Neuron (in vitro differentiated cells): ENCODE data around the gene ZFP36L1.

Experiments
- H2AFZ ChIP-seq: one replicate; pipeline ENCODE4 v1.6.1; 2013; ENCODE audit warnings: low read depth, mild to moderate bottlenecking, inconsistent platforms, low read length, moderate library complexity
- H3K27me3 ChIP-seq: one replicate; pipeline ENCODE4 v1.6.1; 2013; ENCODE audit warnings: low read length; ENCODE audit not compliant: insufficient read depth
- H3K36me3 ChIP-seq: one replicate; pipeline ENCODE4 v1.6.1; 2013; ENCODE audit warnings: low read length; ENCODE audit not compliant: insufficient read depth
- H3K4me1 ChIP-seq: one replicate; pipeline ENCODE4 v1.6.1; 2013; ENCODE audit warnings: low read length; ENCODE audit not compliant: insufficient read depth
- H3K4me3 ChIP-seq: 2 replicates; pipeline ENCODE4 v1.5.1; 2013; ENCODE audit warnings: mild to moderate bottlenecking, low read length, moderate library complexity
- H3K9me3 ChIP-seq: one replicate; pipeline ENCODE4 v1.6.1; 2013; ENCODE audit warnings: low read length

Gene ZFP36L1

DNA sequence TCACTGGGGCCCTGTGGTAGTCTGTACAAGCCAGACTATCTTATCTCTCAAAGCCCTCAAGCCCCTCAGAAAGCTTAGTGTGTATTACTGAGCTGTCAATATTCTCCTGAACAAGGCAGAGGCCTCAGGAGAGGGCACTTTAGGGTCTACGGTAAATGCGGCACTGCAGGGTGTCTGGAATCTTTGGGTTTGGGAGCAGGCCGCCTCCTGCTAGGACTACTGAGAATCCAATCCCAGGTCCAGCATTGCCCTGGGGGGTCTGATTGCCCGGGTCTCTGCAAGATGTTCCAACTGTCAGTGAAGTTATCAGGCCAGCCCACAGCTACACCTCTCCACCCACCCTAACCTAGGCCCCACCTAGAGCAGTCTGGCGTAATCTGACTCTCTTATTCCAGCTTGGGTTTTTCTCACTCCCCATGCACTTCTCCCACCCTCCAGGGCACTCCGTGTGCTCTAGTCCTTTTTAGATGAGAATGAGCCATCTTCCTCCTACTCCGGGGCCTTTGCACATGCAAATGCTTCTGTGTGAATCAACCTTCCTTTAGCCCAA, 4.3 kb upstream of the ZFP36L1 start:
- peaks cover 16% of the 10 kb centered on the region for H3K4me1 ChIP-seq
- H3K9me3 ChIP-seq = peaks cover 2% of the 10 kb centered on the region
- no peak overlapping the region for H3K4me3 ChIP-seq
- no peaks in the 10 kb centered on the region for H3K27me3 ChIP-seq
- H2AFZ ChIP-seq = no peak overlapping the region
- H3K36me3 ChIP-seq = no peaks in the 10 kb centered on the region

DNA sequence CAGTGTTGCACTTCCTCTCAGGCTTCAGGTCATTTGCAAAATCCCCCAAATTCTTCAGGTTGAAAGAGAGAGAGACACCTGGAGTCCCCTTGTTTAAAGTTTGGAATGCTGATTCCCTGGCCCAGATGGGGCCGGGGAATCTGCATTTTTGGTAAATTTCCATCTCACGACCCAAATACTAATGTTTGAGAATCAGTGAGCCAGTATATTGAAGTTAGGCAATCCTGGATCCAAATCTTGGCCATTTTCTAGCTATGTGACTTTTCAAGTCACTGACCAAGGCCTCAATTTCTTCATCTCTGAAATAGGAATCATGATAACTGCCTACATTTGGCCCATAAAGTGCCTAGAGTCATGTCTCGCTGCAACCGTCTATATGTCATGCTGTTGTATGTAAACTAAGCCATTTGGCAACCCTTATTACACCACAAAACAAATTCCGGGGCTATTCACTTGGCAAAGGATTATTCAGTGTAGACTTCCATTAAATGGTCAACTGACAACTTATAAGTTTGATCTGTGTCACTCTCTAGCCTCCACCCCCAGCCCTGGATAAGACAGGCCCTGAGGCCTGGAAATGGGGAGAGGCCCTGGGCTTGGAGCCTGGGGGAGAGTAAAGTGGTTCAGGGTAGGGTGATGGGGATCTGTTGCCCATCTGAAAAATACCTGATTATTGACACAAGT, 3.7 kb upstream of the ZFP36L1 start:
- Histone ChIP-seq H3K4me3 (peak overlapping the region; percentile 99), H3K36me3 (peaks cover under 1% of the 10 kb centered on the region), H2AFZ (peak overlapping the region; percentile 85), H3K9me3 (peaks cover 2% of the 10 kb centered on the region), H3K4me1 (peaks cover 19% of the 10 kb centered on the region), H3K27me3 (no peaks in the 10 kb centered on the region)

DNA sequence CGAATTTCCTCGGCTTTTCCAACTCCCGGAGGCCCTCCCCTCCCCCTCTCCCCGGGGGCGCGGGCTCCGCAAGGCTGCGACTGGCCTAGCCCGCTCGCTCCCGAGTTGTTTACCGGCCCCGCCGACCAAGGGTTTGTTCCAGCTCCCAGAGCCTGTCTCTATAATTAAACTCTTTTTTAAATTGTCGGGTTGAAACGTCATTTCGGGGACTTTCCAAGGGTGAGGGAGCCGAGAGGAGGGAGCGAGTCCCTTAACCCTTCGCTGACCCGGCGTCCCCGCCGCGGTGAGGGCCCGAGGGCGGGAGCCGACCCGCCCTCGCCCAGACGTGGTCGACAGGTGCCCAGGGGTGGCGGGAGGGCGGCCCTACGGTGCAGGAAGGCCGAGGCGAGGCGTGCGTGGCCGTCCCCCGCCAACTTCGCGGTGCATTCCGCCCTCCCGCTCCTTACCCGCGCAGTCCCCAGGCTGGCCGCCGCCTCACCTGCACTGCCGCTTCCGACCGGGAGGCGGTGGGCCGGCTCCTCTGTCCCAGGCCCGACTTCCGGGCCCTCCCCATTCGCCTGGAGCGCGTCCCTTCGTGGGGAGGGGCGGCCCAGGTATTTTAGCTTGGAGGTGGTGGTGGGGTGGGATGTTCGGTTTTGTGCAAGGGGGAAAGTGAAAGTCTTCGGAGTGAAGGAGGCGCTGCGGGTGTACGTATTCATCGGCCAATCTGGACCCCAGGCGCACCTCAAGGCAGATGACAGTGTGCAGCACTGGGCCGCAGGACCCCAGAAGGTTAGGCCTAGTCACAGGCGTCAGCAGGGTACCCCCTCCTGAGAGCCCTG, 2.9 kb upstream of the ZFP36L1 start:
- Histone ChIP-seq H3K27me3 (no peaks in the 10 kb centered on the region), H3K36me3 (peaks cover 7% of the 10 kb centered on the region), H3K9me3 (peaks cover 2% of the 10 kb centered on the region), H3K4me1 (peaks cover 19% of the 10 kb centered on the region), H2AFZ (peak overlapping the region; percentile 85), H3K4me3 (peak overlapping the region; percentile 99)

DNA sequence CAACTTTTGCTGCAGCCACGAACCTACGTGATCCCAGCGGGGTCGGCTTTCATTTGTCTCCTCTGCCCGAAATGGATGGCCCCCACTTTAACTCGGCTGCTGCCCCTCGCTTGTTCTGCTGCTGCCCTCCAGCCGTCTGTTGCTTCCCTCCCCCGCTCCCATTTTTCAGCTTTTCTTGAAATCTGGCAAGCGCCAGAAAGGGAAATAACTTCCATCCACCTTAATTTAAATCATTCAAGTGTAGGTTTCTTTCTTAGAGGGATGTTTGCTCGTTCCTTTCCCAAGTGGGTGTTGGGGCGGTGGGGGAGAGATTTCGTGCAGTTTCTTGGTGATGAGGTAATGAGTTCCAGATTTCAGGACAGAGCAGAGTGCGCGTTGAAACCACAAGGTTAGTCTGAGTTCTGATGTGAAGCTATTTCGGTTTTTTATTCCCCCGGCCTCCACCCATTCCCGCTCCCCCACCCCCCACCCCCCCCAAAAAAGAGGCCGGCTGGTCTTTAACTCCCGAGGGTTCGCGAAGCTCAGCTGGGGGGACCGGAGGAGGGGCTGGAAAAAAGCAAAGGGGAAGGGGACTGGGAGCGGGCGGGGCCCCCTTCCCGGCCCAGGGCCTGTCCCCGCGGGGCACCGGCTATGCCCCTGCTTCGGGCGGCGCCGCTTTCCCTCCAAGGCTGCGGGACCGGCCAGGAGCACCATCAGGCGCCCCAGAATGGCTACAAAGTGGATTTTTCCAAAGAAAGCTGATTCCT, 2.2 kb upstream of the ZFP36L1 start:
- peaks cover 14% of the 10 kb centered on the region for H3K36me3 ChIP-seq
- no peak overlapping the region for H2AFZ ChIP-seq
- H3K4me3 ChIP-seq = peak overlapping the region; percentile 99
- no peaks in the 10 kb centered on the region for H3K27me3 ChIP-seq
- H3K9me3 ChIP-seq = no peaks in the 10 kb centered on the region
- H3K4me1 ChIP-seq = peaks cover 24% of the 10 kb centered on the region

DNA sequence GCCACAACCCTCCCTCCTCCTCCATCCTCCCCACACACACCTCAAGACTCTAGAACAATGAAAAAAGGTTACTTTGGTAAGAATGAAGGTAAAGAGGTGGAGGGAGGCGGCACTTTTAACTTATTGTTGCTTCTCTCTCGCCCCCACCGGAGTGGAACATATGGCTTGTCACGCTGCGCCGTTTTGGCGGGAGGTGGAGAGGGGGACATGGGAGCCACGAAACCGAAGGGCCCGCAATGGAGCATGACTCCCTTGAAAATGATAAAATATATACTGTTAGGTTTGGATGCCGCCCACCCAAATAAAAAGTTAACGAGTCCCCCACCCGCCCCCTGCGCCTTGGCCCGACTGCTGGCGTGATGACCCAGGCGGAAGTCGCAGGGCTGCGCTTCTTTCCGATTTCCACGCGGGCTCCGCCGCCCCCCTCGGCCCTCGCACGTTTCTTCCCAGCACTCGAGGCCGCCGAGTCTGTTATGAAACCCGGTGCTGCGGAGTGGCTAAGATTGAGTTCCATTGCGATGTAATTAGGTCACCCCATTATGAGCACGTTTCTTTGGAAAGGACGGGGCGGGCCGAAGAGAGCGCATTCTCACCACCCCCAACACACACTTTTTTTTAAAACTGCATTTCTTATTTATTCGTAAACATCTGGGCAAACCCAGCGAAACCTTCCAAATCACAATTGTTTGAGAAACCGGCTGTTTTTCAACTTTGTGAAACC, 1.4 kb upstream of the ZFP36L1 start:
- H3K9me3 ChIP-seq = no peaks in the 10 kb centered on the region
- no peak overlapping the region for H2AFZ ChIP-seq
- peak overlapping the region; percentile 99 for H3K4me3 ChIP-seq
- H3K36me3 ChIP-seq = peaks cover 22% of the 10 kb centered on the region
- no peaks in the 10 kb centered on the region for H3K27me3 ChIP-seq
- H3K4me1 ChIP-seq = peaks cover 31% of the 10 kb centered on the region

DNA sequence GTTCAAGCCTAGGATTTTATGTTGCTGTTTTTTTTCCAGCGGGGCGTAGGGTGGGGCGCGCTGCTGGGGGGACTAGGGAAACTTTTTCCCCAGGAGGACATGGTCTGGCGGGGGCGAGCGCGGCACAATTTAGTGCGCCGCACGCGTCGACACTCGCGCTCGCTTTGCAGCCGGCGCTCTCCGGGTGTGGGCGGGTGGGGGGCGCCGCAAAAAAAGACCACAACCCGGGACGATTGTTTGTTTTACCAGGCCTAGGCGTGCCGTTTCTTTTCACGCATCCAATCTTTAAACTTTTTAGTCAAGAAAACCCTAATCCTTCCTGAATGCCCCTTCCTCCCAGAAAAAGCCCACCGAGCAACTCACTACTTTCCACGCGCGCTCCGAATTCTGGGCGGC, 865 bp upstream of the ZFP36L1 start:
- no peaks in the 10 kb centered on the region for H3K27me3 ChIP-seq

DNA sequence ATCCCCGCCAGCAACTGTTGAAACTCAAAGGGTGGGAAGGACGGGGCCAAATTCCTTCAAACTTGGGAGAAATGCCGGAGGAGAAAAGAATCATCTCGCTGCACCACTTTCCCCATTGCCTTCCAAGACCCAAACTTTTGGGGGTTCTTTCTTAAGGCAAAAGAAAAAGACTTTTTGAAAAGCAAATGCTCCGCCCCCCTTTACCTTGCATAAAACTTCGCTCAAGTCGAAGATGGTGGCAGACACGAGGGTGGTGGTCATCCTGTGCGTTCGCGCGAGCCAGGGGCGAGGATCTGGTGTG, 239 bp downstream of the ZFP36L1 start:
- Histone ChIP-seq H3K9me3 (no peaks in the 10 kb centered on the region), H3K4me1 (peaks cover 42% of the 10 kb centered on the region), H3K27me3 (no peaks in the 10 kb centered on the region), H3K4me3 (peak overlapping the region; percentile 99), H3K36me3 (peaks cover 36% of the 10 kb centered on the region), H2AFZ (no peak overlapping the region)

More for the DNA sequence above, 865 bp upstream of the ZFP36L1 start:
- H3K36me3 ChIP-seq = peaks cover 27% of the 10 kb centered on the region
- no peak overlapping the region for H2AFZ ChIP-seq
- peak overlapping the region; percentile 99 for H3K4me3 ChIP-seq
- peaks cover 36% of the 10 kb centered on the region for H3K4me1 ChIP-seq
- no peaks in the 10 kb centered on the region for H3K9me3 ChIP-seq

DNA sequence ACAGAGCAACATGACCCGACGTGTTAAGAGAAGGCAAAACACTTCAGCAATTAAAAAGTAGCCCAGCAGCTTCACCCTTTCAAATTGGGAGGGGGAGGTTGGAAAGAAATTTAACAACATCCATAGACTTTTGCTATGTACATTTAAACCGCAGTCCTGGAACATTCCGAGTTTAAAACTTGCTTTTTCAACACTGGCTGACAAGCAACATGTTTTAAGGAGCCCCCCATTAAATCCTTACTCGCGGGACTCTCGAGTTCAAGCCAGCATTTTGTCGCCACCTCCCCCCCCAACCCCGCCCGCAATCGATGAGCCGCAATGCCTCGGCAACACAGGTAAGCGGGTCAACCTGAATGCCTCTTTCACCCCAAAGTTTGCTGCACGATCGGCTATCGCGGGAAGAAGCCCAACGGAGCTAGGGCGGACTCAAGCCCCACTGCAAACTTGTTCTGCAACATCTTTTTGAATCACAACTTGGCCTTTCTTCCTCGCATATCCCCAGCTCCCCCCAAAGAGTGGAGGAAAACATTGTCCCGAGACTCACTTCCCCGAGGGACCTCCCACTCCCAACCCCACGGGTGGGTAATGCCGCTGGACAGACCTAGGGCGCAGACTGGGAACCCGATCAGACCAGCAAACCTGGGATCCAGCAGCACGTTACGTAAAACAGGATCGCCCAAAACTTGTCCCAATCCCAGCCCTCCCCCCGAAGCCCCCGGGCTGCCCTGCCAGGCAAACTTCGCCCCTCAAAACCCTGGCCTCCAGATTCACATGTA, 777 bp downstream of the ZFP36L1 start:
- no peak overlapping the region for H2AFZ ChIP-seq
- H3K9me3 ChIP-seq = no peaks in the 10 kb centered on the region
- no peaks in the 10 kb centered on the region for H3K27me3 ChIP-seq
- peaks cover 41% of the 10 kb centered on the region for H3K36me3 ChIP-seq
- peak overlapping the region; percentile 99 for H3K4me3 ChIP-seq
- H3K4me1 ChIP-seq = peaks cover 43% of the 10 kb centered on the region

DNA sequence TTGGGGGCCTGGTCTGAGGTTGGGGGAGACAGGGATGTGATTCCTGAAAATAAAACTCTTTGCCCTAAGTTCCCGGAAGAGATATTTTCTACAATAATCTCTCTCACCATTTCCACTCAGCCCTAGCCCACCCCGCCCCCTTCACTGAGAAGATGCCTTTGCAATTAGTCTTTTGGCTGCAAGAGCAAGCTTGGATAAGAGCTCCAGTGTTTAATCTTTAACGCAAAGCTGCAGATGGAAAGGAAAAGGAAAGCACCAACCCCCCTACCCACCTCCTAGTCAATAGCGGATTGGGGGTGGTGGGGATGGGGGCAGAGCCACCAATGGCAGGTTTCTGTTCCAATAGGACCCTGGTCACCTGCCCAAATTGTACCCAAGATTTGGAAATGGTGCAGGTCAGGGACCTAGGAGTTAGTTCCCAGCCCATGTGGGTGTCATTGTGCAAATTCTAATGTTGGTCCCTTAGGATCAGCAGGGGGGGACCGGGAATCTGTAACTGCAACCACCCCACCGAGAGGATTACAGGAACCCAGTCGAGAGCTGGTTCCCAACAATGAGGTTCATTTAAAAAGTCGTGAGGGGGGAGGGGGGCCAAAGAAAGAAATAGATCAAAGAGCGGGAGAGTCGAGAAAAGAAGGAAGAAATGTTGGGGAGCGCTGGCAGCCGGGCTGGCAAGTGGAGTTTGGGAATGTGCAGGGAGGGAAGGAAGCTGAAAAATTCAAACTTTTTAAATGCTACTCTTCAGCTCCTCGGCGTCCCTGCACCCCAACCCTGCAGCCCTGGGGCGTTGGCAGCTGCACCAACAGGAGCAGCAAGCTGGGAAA, 1.6 kb downstream of the ZFP36L1 start:
- Histone ChIP-seq H2AFZ (no peak overlapping the region), H3K4me3 (peak overlapping the region; percentile 99), H3K9me3 (no peaks in the 10 kb centered on the region), H3K4me1 (peaks cover 35% of the 10 kb centered on the region), H3K27me3 (no peaks in the 10 kb centered on the region), H3K36me3 (peaks cover 43% of the 10 kb centered on the region)

DNA sequence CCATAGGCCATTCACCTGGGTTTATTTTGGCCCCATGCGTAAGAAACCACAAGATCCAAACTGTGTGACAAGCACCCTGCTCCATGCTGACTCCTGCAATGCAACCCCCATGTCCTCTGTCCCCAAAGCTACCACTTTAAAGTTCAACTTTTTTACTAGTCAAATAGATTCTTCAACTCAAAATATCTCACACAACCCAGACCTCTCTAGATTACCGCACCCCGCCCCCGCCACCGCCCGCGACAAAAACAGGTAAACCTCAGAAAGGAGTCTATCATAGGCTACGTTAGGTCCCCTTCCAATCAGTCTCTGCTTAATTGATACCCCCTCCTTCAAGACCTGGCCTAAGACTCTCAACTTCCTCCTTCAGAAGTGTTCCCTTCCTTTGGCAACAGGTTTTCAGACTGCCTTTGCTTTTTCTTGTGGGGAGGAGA, 2.2 kb downstream of the ZFP36L1 start:
- Histone ChIP-seq H3K27me3 (no peaks in the 10 kb centered on the region), H3K9me3 (no peaks in the 10 kb centered on the region), H2AFZ (no peak overlapping the region), H3K4me3 (peak overlapping the region; percentile 99), H3K36me3 (peaks cover 43% of the 10 kb centered on the region), H3K4me1 (peaks cover 32% of the 10 kb centered on the region)

DNA sequence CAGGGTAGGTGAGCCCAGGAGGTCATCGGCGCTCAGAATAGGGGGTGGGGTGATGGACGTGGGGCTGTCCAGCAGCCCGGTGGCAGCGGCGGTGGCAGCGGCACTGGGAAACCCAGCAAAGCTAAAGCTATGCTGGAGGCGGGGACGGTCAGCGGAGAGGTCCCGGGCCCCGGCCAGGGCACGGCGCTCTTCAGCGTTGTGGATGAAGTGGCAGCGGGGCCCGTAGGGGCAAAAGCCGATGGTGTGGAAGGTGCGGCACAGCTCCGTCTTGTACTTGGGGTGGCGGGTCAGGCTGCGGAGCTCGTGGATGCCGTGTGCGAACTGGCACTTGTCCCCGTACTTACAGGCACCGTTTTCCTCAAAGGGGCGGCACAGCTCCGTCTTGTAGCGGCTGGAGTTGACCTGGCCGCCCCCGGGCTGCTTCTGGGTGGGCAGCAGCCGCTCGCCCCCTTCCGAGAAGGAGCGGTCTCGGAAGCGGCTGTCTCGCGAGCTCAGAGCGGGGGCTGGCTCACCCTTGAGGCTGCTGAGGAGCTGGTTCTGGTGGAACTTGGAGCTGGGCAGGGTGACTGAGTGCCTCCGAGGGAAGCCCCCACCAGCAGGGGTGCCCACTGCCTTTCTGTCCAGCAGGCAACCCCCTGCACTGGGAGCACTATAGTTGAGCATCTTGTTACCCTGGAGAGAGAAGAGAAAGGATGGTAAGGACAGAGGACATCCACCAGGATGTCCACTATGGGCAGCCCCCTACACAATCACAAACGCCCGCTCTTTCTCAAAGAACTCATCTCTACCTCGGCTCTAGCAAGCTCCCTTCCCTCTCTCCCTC, 2.8 kb downstream of the ZFP36L1 start:
- H3K4me1 ChIP-seq = peaks cover 32% of the 10 kb centered on the region
- H3K9me3 ChIP-seq = no peaks in the 10 kb centered on the region
- peaks cover 43% of the 10 kb centered on the region for H3K36me3 ChIP-seq
- no peak overlapping the region for H2AFZ ChIP-seq
- H3K4me3 ChIP-seq = peak overlapping the region; percentile 99
- no peaks in the 10 kb centered on the region for H3K27me3 ChIP-seq
